GM23338 (cell line): ENCODE results near the gene ERN2. TPM values are rescaled to one million over a fixed set of nuclear protein-coding genes. Genes with fewer than 3 reads are reported as not detected.

ENCODE experiments used
- ATAC-seq: fragments of 200-7000 bp; cut with Tn5 transposase; 3 replicates; pipeline ENCODE4 v1.9.1; 2020
- DNase-seq: peaks from one replicate; pipeline ENCODE4 v3.0.0-alpha.2; 2015; ENCODE audit warnings: low spot score
- H2AFZ ChIP-seq: fragments of 200-600 bp; sonication (generic); 2 replicates; pipeline ENCODE4 v1.8.0; 2016; ENCODE audit warnings: antibody characterized with exemption, mild to moderate bottlenecking, moderate library complexity
- H3F3A ChIP-seq: fragments of 200-600 bp; sonication (generic); replicated peaks from 2 replicates; pipeline ENCODE4 v1.8.0; 2017; ENCODE audit warnings: antibody characterized with exemption, mixed run types, low read depth
- H3K27ac ChIP-seq: fragments of 200-600 bp; sonication (generic); 2 replicates; pipeline ENCODE4 v1.6.1; 2016; ENCODE audit warnings: low read depth
- H3K27me3 ChIP-seq: fragments of 200-600 bp; sonication (generic); 2 replicates; pipeline ENCODE4 v1.8.0; 2016; ENCODE audit warnings: mild to moderate bottlenecking, mixed run types, moderate library complexity; ENCODE audit not compliant: insufficient read depth
- H3K36me3 ChIP-seq: fragments of 200-600 bp; sonication (generic); 2 replicates; pipeline ENCODE4 v1.8.0; 2016; ENCODE audit warnings: mild to moderate bottlenecking; ENCODE audit not compliant: insufficient read depth
- H3K4me1 ChIP-seq: fragments of 200-600 bp; sonication (generic); 2 replicates; pipeline ENCODE4 v1.8.0; 2016; ENCODE audit warnings: mild to moderate bottlenecking, moderate library complexity; ENCODE audit not compliant: insufficient read depth
- H3K4me2 ChIP-seq: fragments of 200-600 bp; sonication (generic); 2 replicates; pipeline ENCODE4 v1.7.1; 2017; ENCODE audit warnings: mixed run types
- H3K4me3 ChIP-seq: fragments of 200-600 bp; sonication (generic); 2 replicates; pipeline ENCODE4 v1.6.1; 2016; ENCODE audit warnings: mixed run types
- H3K79me2 ChIP-seq: fragments of 200-600 bp; sonication (generic); replicated peaks from 2 replicates; pipeline ENCODE4 v1.8.0; 2017; ENCODE audit warnings: mild to moderate bottlenecking; ENCODE audit not compliant: insufficient read depth
- H3K9me2 ChIP-seq: fragments of 200-600 bp; sonication (generic); 2 replicates; pipeline ENCODE4 v1.8.0; 2017; ENCODE audit not compliant: insufficient read depth
- H4K20me1 ChIP-seq: fragments of 200-600 bp; sonication (generic); replicated peaks from 2 replicates; pipeline ENCODE4 v1.8.0; 2017; ENCODE audit warnings: mild to moderate bottlenecking; ENCODE audit not compliant: insufficient read depth
- H3K27ac Mint-ChIP-seq: 2 replicates; pipeline ENCODE4 v1.8.0; 2020; ENCODE audit warnings: inconsistent platforms, mild to moderate bottlenecking, moderate library complexity, mixed read lengths
- H3K27me3 Mint-ChIP-seq: 3 replicates; pipeline ENCODE4 v1.8.0; 2022; ENCODE audit warnings: low read depth, mild to moderate bottlenecking, moderate library complexity, mixed read lengths, inconsistent platforms; ENCODE audit not compliant: insufficient read depth, poor library complexity
- H3K36me3 Mint-ChIP-seq: 3 replicates; pipeline ENCODE4 v1.8.0; 2021; ENCODE audit warnings: low read depth, mild to moderate bottlenecking, inconsistent platforms, moderate library complexity, mixed read lengths
- H3K4me1 Mint-ChIP-seq: 3 replicates; pipeline ENCODE4 v1.8.0; 2020; ENCODE audit warnings: mild to moderate bottlenecking, inconsistent platforms, mixed read lengths
- H3K4me3 Mint-ChIP-seq: 3 replicates; pipeline ENCODE4 v1.8.0; 2021; ENCODE audit warnings: moderate library complexity, mild to moderate bottlenecking, inconsistent platforms, mixed read lengths
- H3K9me3 Mint-ChIP-seq: 3 replicates; pipeline ENCODE4 v1.8.0; 2020; ENCODE audit warnings: moderate library complexity, mild to moderate bottlenecking, inconsistent platforms, mixed read lengths
- EZH2 ChIP-seq: fragments of 200-600 bp; sonication (generic); IDR thresholded peaks from one replicate; pipeline ENCODE4 v1.8.0; 2017; ENCODE audit warnings: antibody characterized with exemption, mild to moderate bottlenecking, low read depth; ENCODE audit not compliant: unreplicated experiment
- JUNB ChIP-seq: IDR thresholded peaks from one replicate; pipeline ENCODE4 v1.6.1; 2016; ENCODE audit warnings: antibody characterized with exemption; ENCODE audit not compliant: unreplicated experiment
- NANOG ChIP-seq: IDR thresholded peaks from 2 replicates; pipeline ENCODE4 v1.6.1; 2016; ENCODE audit warnings: antibody characterized with exemption, borderline replicate concordance
- POLR2AphosphoS5 ChIP-seq: IDR thresholded peaks from 2 replicates; pipeline ENCODE4 v1.6.1; 2016; ENCODE audit warnings: antibody characterized with exemption, low read depth
- STAT1 ChIP-seq: IDR thresholded peaks from one replicate; pipeline ENCODE4 v1.6.1; 2016; ENCODE audit warnings: antibody characterized with exemption; ENCODE audit not compliant: unreplicated experiment
- ZNF114 ChIP-seq: fragments of 250-450 bp; sonication (Bioruptor Pico); IDR thresholded peaks from 2 replicates; pipeline ENCODE4 v1.5.0; 2020; ENCODE audit warnings: mild to moderate bottlenecking, moderate library complexity
- ZNF331 ChIP-seq: fragments of 250-450 bp; sonication (Bioruptor Pico); IDR thresholded peaks from 2 replicates; pipeline ENCODE4 v1.5.0; 2020; ENCODE audit warnings: low read depth, mild to moderate bottlenecking, moderate library complexity
- polyA plus RNA-seq: library from polyadenylated mRNA; unstranded; fragments of >200 nt; fragmentation: Nextera tagmentation; extraction: Ambion mirVana; gene quantifications from 2 replicates; pipeline ENCODE4 v1.2.1, GENCODE V29; 2016
- total RNA-seq: library from RNA; depleted of rRNA; stranded (reverse); fragments of >200 nt; shearing (Covaris generic); gene quantifications from 2 replicates; pipeline ENCODE4 v1.2.3, GENCODE V29; 2014
- TF ChIP-seq, protein P1 (sequence below), 2 experiments: fragments of 200-600 bp in 1 of 2; sonication (generic) in 1 of 2; conservative IDR thresholded peaks; 2 replicates each; pipeline versions ENCODE4 v1.5.1 to v1.6.1; 2016 to 2017; ENCODE audit warnings: antibody characterized with exemption in 2 of 2, low read depth in 2 of 2, mild to moderate bottlenecking in 2 of 2, moderate library complexity in 1 of 2
- TF ChIP-seq, protein P2 (sequence below): IDR thresholded peaks from 2 replicates; pipeline ENCODE4 v1.6.1; 2016; ENCODE audit warnings: antibody characterized with exemption

Gene ERN2
- total and polyA plus RNA-seq, 2 experiments from 2014 or later, result 0.97 to 1.1 TPM

DNA sequence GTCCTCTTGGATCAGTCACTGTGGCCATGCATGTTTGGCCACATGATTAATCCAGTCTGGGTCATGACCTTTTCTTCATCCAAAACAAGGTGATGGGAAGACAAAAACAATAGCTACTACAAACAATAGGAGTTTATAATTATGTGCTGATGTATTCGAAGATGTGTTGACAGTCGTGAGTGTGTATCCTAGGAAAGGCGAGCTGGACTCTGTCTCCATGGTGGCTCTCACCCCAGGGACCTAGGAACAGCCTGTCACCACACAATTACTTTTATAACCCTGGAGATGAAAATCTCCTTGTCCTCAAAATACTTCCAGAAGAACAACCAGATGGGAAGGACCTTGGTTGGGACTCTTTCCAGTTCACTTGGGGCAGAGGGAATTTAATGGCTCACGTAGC lies 44.1 kb downstream of the ERN2 start:
- Histone ChIP-seq H3K4me2 (no peak overlapping the region), H3K9me2 (no peaks in the 10 kb centered on the region), H3K36me3 (peaks cover 15% of the 10 kb centered on the region; the same call in 1 of the 2 replicates), H3K79me2 (no peaks in the 10 kb centered on the region), H4K20me1 (0 out of 2 replicates have a peak, but pooled peaks cover 3% of the 10 kb centered on the region), H3K27ac (no peak overlapping the region), H2AFZ (no peak overlapping the region), H3K4me1 (no peaks in the 10 kb centered on the region), H3K4me3 (no peak overlapping the region), H3F3A (no peaks in the 10 kb centered on the region), H3K27me3 (no peaks in the 10 kb centered on the region)
- Mint-ChIP-seq H3K27ac (no peak overlapping the region), H3K4me3 (no peak overlapping the region), H3K4me1 (no peaks in the 10 kb centered on the region), H3K9me3 (no peaks in the 10 kb centered on the region), H3K36me3 (peaks cover 47% of the 10 kb centered on the region), H3K27me3 (no peaks in the 10 kb centered on the region)
- ATAC-seq (no peak), DNase-seq (no peak)
- TF ChIP-seq POLR2AphosphoS5, result no peak

DNA sequence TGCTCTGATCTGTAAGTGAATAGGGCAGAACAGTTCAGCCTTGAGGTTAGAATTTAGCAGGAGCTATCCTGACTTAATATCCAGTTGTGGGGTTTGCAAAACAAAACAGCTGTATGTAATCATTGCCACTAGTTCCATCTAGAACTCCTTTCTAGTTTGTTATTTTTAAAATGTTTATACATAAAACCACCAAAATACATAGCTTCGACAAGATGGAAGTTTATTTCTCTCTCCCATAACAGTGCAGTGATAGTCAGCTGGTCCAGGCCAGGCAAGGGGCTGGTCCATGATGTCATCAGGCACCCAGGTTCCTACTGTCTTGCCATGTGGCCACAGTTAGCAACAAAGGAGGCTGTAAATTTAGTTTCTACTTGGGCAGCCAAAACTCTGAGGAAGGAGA lies 44.8 kb downstream of the ERN2 start:
- no peaks in the 10 kb centered on the region for H3K9me2 ChIP-seq
- peaks cover 51% of the 10 kb centered on the region for H3K36me3 Mint-ChIP-seq
- DNase-seq (no peak), ATAC-seq (no peak)
- 0 out of 2 replicates have a peak, but pooled peaks cover 3% of the 10 kb centered on the region for H4K20me1 ChIP-seq
- H3K4me3 Mint-ChIP-seq, result no peak overlapping the region
- TF ChIP-seq JUNB (no peak), EZH2 (no peak)
- no peaks in the 10 kb centered on the region for H3K4me1 ChIP-seq
- H3K4me3 ChIP-seq, result no peak overlapping the region
- no peak overlapping the region for H3K4me2 ChIP-seq
- H3K27ac ChIP-seq, result no peak overlapping the region
- no peaks in the 10 kb centered on the region for H3K79me2 ChIP-seq
- peaks cover 18% of the 10 kb centered on the region; the same call in 1 of the 2 replicates for H3K36me3 ChIP-seq
- H3K27me3 ChIP-seq, result no peaks in the 10 kb centered on the region
- no peaks in the 10 kb centered on the region for H3K27me3 Mint-ChIP-seq
- no peak overlapping the region for H3K27ac Mint-ChIP-seq
- H3F3A ChIP-seq, result no peaks in the 10 kb centered on the region
- no peaks in the 10 kb centered on the region for H3K4me1 Mint-ChIP-seq
- no peaks in the 10 kb centered on the region for H3K9me3 Mint-ChIP-seq
- no peak overlapping the region for H2AFZ ChIP-seq

DNA sequence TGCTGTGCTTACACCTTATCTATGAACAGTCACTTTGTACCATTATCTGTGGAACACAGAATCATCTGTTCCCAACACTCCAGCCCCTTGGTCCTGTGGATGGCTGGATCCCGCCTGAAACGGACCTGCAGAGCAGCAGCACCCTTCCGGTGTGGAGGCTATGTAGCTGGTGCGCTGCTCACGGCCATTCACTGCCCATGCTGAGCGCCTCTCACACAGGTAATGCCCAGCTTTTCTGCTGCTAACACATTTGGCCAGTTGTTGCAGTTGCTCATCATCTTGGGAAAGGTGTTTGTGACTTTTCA lies 45.7 kb downstream of the ERN2 start:
- no peaks in the 10 kb centered on the region for H3K27me3 ChIP-seq
- no peaks in the 10 kb centered on the region for H3K4me1 ChIP-seq
- no peak for DNase-seq
- no peak for ATAC-seq
- H3K79me2 ChIP-seq, result no peaks in the 10 kb centered on the region
- 0 out of 2 replicates have a peak, but pooled peaks cover 3% of the 10 kb centered on the region for H4K20me1 ChIP-seq
- H2AFZ ChIP-seq, result no peak overlapping the region
- H3K4me3 ChIP-seq, result no peak overlapping the region
- Mint-ChIP-seq H3K27me3 (no peaks in the 10 kb centered on the region), H3K36me3 (peaks cover 50% of the 10 kb centered on the region), H3K27ac (no peak overlapping the region), H3K4me3 (no peak overlapping the region), H3K9me3 (no peaks in the 10 kb centered on the region), H3K4me1 (no peaks in the 10 kb centered on the region)
- peaks cover 18% of the 10 kb centered on the region; the same call in 1 of the 2 replicates for H3K36me3 ChIP-seq
- no peak overlapping the region for H3K4me2 ChIP-seq
- no peaks in the 10 kb centered on the region for H3F3A ChIP-seq
- no peak for TF ChIP-seq NANOG
- H3K27ac ChIP-seq, result no peak overlapping the region
- no peaks in the 10 kb centered on the region for H3K9me2 ChIP-seq

DNA sequence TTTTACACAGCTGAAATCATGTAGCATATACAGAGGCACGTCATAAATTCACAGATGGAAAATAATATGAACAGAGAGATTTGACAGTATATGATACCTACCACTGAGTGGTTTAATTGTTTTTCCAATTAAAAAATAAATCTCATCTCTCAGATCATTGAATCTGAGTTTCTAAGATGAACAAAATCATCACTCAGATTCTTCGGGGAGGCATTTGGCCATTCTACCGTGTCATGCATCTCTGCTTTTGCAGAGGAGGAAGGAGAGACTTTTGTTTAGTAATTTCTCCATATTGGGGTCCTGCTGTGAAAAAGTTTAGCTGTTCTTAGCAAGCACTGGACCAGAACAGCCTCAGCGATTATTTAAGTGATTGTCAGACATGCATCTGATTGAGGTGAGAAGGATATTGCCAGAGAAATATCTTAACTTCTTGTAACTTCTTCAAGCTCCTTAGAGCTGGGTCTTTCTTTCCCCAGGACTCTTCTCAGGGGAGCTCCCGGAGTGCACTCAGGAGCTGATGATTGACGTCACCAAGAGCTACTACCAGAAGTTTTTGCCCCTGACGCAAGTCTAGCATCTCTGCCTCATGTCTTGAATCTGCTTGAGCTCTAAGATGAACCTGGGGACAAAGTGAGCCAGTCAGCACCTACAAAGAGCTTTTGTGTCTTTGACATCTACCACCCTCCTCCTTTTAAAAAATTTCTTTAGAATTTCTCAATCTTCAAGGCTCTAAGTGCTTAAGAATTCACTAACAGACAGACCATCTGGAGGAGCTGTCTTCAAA lies 46.3 kb downstream of the ERN2 start:
- H3K4me2 ChIP-seq, result no peak overlapping the region
- no peaks in the 10 kb centered on the region for H3K27me3 ChIP-seq
- peaks cover 22% of the 10 kb centered on the region; the same call in 1 of the 2 replicates for H3K36me3 ChIP-seq
- H3K79me2 ChIP-seq, result no peaks in the 10 kb centered on the region
- Mint-ChIP-seq H3K9me3 (no peaks in the 10 kb centered on the region), H3K36me3 (peaks cover 47% of the 10 kb centered on the region), H3K4me3 (no peak overlapping the region), H3K27ac (no peak overlapping the region), H3K27me3 (no peaks in the 10 kb centered on the region), H3K4me1 (no peaks in the 10 kb centered on the region)
- ATAC-seq (no peak), DNase-seq (no peak)
- H3K27ac ChIP-seq, result no peak overlapping the region
- H3F3A ChIP-seq, result no peaks in the 10 kb centered on the region
- H3K4me1 ChIP-seq, result no peaks in the 10 kb centered on the region
- H2AFZ ChIP-seq, result no peak overlapping the region
- H4K20me1 ChIP-seq, result 0 out of 2 replicates have a peak, but pooled peaks cover 3% of the 10 kb centered on the region
- H3K4me3 ChIP-seq, result no peak overlapping the region
- H3K9me2 ChIP-seq, result no peaks in the 10 kb centered on the region
- TF ChIP-seq ZNF331 (CRISPR knock-in tag) (no peak), ZNF114 (CRISPR knock-in tag) (no peak), STAT1 (no peak), EZH2 (no peak)
- TF ChIP-seq, protein P1, sequence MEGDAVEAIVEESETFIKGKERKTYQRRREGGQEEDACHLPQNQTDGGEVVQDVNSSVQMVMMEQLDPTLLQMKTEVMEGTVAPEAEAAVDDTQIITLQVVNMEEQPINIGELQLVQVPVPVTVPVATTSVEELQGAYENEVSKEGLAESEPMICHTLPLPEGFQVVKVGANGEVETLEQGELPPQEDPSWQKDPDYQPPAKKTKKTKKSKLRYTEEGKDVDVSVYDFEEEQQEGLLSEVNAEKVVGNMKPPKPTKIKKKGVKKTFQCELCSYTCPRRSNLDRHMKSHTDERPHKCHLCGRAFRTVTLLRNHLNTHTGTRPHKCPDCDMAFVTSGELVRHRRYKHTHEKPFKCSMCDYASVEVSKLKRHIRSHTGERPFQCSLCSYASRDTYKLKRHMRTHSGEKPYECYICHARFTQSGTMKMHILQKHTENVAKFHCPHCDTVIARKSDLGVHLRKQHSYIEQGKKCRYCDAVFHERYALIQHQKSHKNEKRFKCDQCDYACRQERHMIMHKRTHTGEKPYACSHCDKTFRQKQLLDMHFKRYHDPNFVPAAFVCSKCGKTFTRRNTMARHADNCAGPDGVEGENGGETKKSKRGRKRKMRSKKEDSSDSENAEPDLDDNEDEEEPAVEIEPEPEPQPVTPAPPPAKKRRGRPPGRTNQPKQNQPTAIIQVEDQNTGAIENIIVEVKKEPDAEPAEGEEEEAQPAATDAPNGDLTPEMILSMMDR (conservative IDR thresholded peaks at IDR 0.05; ENCODE audit: low read depth in 2 of 2), result no peak
- TF ChIP-seq, protein P2, sequence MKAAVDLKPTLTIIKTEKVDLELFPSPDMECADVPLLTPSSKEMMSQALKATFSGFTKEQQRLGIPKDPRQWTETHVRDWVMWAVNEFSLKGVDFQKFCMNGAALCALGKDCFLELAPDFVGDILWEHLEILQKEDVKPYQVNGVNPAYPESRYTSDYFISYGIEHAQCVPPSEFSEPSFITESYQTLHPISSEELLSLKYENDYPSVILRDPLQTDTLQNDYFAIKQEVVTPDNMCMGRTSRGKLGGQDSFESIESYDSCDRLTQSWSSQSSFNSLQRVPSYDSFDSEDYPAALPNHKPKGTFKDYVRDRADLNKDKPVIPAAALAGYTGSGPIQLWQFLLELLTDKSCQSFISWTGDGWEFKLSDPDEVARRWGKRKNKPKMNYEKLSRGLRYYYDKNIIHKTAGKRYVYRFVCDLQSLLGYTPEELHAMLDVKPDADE, result no peak
